ENCODE data around the gene TPM1.
"Not testable (repeated sequence)": the region's sequence is repeated elsewhere in the genome, so short reads cannot be mapped to it uniquely, and the experiment has no call there.

DNA sequence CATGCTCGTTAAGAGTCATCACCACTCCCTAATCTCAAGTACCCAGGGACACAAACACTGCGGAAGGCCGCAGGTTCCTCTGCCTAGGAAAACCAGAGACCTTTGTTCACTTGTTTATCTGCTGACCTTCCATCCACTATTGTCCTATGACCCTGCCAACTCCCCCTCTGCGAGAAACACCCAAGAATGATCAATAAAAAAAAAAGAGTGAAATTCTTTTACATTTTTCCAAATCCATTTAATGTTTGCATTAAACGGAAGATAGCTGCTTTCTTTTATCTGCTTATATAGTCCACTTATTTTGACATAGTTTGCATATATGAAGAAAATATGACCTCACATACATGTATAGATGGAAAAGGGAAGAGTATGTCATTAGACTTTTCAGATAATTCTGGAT, 57.0 kb downstream of the TPM1 start:
- TF ChIP-seq, protein P1, sequence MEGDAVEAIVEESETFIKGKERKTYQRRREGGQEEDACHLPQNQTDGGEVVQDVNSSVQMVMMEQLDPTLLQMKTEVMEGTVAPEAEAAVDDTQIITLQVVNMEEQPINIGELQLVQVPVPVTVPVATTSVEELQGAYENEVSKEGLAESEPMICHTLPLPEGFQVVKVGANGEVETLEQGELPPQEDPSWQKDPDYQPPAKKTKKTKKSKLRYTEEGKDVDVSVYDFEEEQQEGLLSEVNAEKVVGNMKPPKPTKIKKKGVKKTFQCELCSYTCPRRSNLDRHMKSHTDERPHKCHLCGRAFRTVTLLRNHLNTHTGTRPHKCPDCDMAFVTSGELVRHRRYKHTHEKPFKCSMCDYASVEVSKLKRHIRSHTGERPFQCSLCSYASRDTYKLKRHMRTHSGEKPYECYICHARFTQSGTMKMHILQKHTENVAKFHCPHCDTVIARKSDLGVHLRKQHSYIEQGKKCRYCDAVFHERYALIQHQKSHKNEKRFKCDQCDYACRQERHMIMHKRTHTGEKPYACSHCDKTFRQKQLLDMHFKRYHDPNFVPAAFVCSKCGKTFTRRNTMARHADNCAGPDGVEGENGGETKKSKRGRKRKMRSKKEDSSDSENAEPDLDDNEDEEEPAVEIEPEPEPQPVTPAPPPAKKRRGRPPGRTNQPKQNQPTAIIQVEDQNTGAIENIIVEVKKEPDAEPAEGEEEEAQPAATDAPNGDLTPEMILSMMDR (IDR thresholded peaks at IDR 0.05): not testable (repeated sequence)
- TF ChIP-seq POLR2A (IDR thresholded peaks at IDR 0.05); POLR2AphosphoS5 (IDR thresholded peaks at IDR 0.05; ENCODE audit: insufficient read depth in 1 of 2, low read depth in 1 of 2): not testable (repeated sequence)

All from vagina (tissue), 2 donors.